Globus pallidus (tissue), 1 donor: Measurements from ENCODE around the gene PCDHA1.

Experiments used
- DNase-seq: peaks from one replicate; pipeline ENCODE4 v3.0.0-alpha.2; 2015; ENCODE audit warnings: low spot score

PCDHA1 gene

DNA sequence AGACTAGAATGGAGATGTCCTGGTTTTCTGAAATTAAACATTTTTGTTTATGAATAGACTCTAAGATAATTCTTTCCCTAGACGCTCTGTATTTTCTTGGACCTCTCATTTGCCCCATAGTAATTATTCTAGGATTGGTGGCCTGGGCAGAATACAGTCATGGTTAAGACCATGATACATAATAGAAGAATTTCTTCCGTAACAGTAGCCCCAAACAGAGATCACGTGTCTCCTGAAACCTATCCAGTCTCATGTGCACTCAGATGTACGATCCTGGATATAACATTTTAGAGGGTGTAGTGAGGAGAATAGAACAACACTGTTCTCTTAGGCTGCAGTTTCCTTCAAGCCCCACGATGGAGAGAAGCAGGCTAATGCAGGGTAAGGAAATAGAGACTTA lies 202.7 kb downstream of the PCDHA1 start:
- no peak for DNase-seq

DNA sequence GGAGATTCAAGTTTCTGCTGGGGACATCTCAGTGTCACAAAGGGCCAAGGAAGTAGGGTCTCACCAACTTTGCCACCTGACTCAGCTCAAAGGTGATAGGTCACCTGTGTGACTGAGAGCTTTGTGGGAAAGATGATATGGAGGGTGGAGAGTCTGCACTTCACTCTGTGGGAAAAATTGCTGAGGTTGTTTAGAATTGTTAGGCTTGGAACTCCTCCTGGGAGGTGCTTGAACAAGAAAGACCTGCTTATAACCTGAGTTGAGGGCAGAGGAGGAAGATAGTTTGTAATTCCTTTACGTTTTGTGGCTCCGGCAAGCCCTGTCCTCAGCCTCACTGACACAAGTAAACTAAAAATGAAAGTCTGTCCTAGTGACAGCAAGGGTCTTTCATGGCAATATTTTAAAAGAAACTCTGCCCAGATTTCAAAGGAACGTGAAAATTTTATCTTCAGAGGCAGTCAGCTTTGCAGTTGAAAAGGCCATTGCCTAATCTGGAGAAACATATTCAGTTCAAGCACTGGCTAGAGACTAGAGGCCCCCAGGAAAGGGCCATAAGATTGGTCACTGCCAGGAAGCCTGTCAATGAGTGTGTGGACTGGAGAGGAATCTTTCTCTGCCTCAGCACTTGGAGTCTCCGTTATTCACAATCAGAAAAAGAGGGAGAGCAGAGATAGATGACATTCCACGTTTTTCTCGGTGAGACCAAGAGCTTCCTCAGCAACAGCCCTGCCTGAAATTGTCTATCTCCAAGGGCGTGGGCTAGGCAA lies 203.5 kb downstream of the PCDHA1 start:
- DNase-seq, result no peak

GRCh38 chr5:140992828-140993227 lies 206.9 kb downstream of the PCDHA1 start:
- no peak for DNase-seq

DNA sequence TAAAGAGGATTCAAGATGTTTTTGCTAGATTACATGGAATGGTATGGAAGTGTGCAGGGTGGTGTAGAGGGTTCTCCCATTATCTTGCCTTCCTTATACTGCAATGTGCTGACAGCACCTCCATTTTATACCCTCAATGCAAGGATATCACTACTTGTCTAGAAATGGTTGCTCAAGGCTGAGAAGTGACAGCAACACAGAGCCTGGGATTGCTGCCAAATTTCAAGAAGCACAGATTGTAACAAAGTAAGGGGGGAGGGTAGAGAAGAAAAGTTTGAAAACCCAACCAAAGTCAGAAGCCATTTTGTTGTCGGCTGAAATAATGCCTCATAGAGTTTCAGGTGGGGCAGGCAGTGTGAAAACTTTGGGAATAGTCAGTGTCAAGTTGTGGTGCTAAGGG lies 210.1 kb downstream of the PCDHA1 start:
- peak; percentile 20 for DNase-seq

DNA sequence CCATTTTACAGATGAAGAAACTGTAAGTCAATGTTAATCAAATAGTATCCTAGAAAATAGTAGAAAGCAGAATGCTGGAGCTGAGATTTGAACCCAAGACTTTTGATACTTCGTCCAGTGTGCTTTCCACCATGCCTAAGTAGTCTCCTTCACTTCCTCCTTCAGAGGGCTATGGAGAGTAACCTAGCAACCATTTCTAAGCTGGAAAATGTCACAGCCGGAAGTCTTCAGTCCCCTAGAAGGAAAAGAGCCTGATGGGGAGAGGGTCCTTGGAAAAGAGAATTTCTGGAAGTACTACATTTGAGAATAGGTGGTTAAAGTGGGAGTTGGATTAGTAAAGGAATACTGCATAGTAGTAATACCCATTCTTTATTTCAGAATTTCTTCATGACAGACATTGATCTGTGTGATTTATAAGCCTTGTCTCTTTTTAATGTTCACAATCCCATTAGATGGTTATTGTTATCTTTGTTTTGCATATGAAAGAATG lies 213.0 kb downstream of the PCDHA1 start:
- DNase-seq, result no peak

DNA sequence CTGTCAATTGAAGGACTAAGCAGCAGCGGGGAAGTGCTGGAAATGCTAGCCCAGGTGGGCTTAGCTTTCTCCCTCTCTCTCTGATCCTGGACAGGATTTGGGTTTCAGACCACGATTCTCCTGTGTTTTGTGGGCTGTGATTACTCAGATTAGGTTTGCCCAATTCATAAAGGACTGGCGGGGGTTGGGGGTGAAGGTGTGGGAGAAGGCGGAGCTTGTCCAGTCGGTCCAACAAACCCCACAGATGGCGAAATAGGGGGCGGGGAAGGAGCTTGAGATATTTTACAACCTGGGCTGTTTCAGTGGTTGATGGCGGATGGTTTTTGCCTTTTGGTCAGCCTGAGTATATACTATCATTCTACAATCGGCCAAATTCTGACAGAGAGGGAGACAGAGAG lies 215.5 kb downstream of the PCDHA1 start:
- no peak for DNase-seq

- DNase-seq, result peak; percentile 6
Measured at GRCh38 chr5:141001844-141002604, 216.1 kb downstream of the PCDHA1 start.

DNA sequence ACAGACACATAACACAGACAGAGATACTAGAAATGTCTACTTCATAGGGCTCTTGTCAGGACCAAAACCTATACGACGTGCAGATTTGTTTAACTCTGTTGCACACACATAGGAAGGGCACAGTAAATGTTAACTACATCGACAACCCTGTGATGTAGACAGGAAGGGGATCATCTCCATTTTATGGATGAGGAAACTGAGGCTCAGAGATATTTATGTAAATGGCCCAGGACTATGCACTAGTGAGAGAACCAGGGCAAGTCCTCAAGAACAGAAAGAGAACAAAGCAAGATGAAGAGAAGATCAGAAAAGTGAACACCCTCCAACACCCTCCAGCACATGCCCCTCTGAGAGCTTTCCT lies 216.6 kb downstream of the PCDHA1 start:
- DNase-seq, result no peak

GRCh38 chr5:141003031-141003430 lies 217.1 kb downstream of the PCDHA1 start:
- no peak for DNase-seq

DNA sequence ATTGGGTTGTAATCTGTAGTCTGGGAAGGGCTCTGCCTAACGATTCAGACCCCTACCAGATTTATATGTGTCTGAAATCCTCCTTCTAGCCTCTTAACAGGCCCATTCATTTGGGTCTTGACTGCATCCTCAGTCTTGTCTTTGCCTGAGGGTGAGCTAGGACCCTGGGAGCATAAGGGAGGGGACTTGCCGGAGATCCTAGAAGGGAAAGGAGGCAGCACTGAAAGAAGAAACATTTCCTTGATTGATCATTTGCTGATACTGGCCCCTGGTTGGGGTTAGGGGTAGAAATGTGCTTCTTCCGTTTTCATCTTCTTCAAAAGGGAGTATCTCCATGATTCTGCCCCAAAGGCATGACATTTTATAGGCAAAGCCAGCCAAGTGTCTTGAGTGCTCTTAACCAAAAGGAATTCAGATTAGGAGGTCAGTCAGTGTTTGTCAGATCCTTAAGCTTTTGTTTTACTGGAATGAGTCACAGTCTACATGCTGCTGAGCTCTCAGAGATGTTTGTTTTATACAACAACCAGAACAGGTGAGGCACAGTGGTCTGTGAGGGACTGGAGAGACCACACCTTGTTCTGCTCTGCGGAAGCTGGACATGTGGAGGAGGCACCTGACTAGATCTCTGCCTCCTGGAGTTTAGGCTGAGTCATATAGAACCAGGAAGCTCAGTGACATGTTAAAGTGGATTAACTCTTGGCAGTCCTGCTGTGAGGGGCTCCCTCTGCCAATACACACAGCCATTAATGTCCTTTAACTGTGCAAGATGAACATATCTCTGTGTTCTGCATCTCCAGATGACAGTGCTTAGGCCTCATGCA lies 218.1 kb downstream of the PCDHA1 start:
- DNase-seq, result no peak

GRCh38 chr5:141007791-141008190 lies 221.9 kb downstream of the PCDHA1 start:
- DNase-seq, result no peak

DNA sequence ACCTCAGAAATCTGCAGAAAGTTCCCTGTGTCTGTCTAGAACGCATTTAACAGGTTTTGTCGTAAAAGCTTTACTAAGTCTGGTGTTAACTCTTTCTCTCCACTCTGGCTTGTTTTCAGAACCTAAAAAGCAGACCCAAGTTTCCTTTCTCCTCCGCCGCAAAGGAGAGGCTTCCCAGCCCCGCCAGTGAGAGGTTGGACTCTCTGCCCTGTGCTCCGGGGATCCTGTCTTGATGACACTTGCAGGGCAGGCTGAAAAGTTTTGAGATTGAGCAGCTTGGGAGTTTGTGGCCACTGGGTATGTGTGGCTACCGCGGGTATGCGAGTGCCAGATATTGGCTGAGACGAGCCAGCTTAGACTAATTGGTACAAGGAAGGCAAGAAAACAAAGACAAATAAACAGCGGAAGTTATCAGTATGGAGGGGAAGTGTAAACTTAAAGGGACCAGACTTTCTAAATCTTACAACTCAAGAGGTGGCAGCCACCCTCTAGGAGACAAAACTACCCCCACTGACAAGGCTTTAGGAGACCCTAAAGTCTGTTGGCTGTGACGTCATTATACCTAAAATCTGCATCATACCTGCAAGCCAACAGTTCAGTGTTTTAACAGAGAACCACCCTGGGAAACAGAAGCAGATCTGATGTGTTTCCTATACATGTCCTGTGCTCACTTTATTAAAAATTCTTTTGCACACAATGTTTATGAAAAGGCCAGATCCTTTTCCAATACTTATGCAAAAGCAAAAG lies 224.3 kb downstream of the PCDHA1 start:
- DNase-seq, result no peak

DNA sequence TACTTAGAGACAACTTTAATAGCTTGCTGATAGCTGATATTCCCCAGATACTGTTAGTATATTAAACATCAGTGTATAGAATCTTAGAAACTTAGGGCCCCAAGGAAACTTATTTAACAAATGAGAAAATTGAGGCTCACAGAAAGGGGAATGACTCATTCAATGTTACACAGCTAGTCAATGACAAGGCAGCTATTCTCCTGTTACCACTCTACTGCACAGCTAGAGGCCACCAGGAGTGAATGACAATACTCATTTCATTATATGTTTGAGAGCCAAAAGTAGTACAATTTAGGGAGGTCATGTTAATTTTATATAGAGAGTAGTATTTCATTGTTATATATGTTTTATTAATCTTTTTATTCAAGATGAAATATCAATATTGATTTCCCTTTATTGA lies 232.0 kb downstream of the PCDHA1 start:
- DNase-seq, result no peak

- DNase-seq, result no peak
Measured at GRCh38 chr5:141022384-141022783, 236.4 kb downstream of the PCDHA1 start.

GRCh38 chr5:141031006-141031405 lies 245.1 kb downstream of the PCDHA1 start:
- no peak for DNase-seq

DNA sequence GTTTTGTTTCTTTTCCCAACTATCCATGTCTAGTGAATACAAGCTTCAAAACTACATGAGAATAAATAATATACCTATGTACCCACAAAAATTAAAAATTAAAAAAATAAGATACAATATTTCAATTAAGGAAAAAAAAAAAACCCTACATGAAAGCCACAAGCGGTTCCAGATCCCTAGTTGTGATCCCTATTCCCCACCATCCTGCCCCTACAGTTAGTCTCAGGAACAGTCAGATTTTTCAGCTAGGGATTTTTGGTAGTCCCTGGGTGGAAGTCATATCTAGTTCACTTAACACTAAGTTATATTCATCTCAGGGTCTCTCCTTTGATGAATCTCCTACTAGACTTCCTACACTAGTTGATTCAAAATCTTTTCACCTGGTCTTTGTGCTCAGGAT lies 246.7 kb downstream of the PCDHA1 start:
- DNase-seq, result no peak

DNA sequence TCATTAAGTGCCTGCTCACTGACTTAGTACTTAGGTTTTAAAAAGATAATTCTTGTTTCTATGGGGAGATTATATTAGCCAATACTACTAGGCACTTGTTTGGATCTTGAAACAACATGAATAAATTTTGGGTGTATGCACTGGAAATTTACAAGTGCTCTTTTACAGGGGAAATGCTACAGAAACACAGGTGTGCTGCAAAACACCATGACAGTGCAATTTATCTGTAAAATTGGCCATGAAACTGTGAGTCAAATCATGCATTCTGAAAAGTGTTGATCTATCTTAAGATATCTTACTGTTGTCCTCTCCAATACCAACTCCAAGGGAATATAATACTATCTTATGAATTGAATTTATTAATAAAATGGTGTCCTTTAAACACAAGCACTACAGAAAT lies 253.1 kb downstream of the PCDHA1 start:
- no peak for DNase-seq

DNA sequence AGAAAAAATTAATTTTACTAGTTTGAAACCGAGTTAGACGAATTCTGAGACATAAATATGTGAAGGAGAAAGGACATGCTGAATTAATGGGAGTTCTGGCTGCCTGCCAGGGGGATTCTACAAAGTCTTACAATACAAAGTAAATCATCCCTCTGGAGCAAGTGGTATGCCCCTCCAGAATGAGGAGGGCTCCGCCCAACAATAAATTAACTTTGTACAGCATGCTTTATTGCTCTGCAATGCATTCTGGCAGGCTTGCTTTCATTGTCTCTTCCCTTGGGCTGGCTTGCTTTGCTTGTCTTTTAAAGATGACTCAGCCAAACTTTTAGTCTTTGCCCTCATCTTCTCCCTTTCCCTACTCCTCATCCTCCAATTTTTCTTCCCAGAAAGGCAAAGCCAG lies 253.6 kb downstream of the PCDHA1 start:
- no peak for DNase-seq

DNA sequence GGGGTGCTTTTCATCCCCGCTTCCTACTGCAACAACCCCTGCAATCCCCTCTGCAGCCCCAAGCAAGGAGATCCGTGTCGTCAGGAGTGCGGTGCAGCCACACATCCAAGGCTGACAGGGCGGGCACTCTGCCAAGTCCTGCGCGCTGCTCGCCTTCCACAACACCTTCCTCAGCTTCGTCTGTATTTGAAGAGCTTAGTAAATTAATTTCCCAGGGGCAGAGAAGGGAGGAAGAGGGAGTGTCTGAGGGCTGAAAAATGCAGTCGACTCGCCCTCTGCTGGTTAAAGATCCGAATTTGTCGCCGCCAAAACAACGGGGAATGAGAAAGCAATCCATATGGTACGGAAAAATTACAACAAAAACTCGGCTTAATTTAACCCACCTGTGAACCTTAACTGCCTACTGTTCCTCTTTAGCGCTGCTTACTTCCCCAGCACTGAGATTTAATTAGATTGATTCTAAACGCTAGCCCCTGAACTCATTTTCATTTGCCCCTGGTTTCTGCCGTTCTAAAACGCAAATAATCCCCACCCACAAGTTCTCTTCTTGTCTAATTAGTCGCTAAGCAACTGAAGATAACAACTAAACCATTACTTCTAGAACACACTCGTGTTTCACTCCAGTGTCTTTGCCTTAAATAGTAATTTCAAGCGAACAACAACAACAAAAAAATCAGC lies 254.3 kb downstream of the PCDHA1 start:
- peak; percentile 75 for DNase-seq

- DNase-seq, result peak; percentile 97
Measured at GRCh38 chr5:141040771-141041426, 255.0 kb downstream of the PCDHA1 start.

DNA sequence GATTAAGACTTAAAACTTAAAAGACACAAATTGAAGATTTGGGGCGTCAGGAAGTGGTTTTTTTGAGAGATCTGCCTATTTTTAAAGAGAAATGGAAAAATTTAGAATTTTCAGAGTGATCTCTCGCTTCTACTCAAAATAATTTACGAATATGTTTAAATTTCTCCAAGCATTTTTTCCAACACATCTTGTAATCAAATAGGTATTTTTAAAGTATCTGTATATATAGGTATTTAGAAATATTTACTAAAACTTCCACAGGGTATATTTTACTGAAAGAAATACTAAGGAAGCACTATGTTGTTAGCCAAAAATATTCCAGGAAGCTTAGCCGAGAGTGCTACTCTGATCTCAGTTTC lies 255.5 kb downstream of the PCDHA1 start:
- no peak for DNase-seq
